Measurements from ENCODE around the gene XPNPEP1.

GRCh38 chr10:109922976-109923921 lies at the start of gene XPNPEP1:
- TF ChIP-seq CTCF (IDR thresholded peaks at IDR 0.05) (no peak), POLR2AphosphoS5 (IDR thresholded peaks at IDR 0.05) (peak; percentile 81 to 94 (median 94))

Data from transverse colon (tissue), 4 donors.